Measurements from ENCODE around the gene ACTR1A.
A peak's percentile ranks its signal among the peaks of the same experiment; 100 is the strongest.

The ACTR1A gene

GRCh38 chr10:102431452-102432124 is 70.9 kb downstream of the ACTR1A start:
- peak overlapping the region; percentile 31 for H2AK5ac ChIP-seq (ENCODE audit: low read length)
- no CpG with 5 or more reads among the region's 4 CpGs for WGBS (ENCODE audit: extremely low coverage, insufficient coverage, low lambda C conversion rate)
- H3K23ac ChIP-seq (ENCODE audit: low read length): no peak overlapping the region
- H3K4me1 ChIP-seq (ENCODE audit: control insufficient read depth, low read depth, low read length): peaks cover 3% of the 10 kb centered on the region
- no peak overlapping the region for H2BK5ac ChIP-seq (ENCODE audit: low read length)
- H3K4ac ChIP-seq (ENCODE audit: low read depth, low read length): peak overlapping the region; percentile 49
- peak overlapping the region; percentile 51 for H3K4me3 ChIP-seq (ENCODE audit: low read length)
- H3K79me2 ChIP-seq (ENCODE audit: control insufficient read depth, insufficient read depth, low read length): no peaks in the 10 kb centered on the region
- no peak overlapping the region for H4K8ac ChIP-seq (ENCODE audit: low read depth, low read length)
- peak overlapping the region; percentile 68 for H3K4me2 ChIP-seq (ENCODE audit: low read length)
- no peak overlapping the region for H2BK15ac ChIP-seq (replicated peaks; ENCODE audit: low read depth)
- no peaks in the 10 kb centered on the region for H3K27me3 ChIP-seq (ENCODE audit: insufficient read depth, low read length, poor library complexity)
- no peaks in the 10 kb centered on the region for H3K36me3 ChIP-seq (ENCODE audit: control insufficient read depth, insufficient read depth, low read length)
- peaks cover 3% of the 10 kb centered on the region for H3K79me1 ChIP-seq (ENCODE audit: low read length)
- no peak overlapping the region for H3K27ac ChIP-seq (ENCODE audit: low read depth, low read length)
- H2BK120ac ChIP-seq (ENCODE audit: low read depth, low read length): no peak overlapping the region
- H3K18ac ChIP-seq (ENCODE audit: low read length): peak overlapping the region; percentile 51
- no peak overlapping the region for H4K5ac ChIP-seq (ENCODE audit: low read length)
- H3K56ac ChIP-seq (ENCODE audit: low read length): peak overlapping the region; percentile 90
- peak; percentile 55 for DNase-seq
- H3K9ac ChIP-seq (ENCODE audit: low read length): peak overlapping the region; percentile 80

- H3K23ac ChIP-seq (ENCODE audit: low read length): no peak overlapping the region
- H3K18ac ChIP-seq (ENCODE audit: low read length): no peak overlapping the region
- no peak overlapping the region for H2BK15ac ChIP-seq (replicated peaks; ENCODE audit: low read depth)
- H4K5ac ChIP-seq (ENCODE audit: low read length): no peak overlapping the region
- no CpG with 5 or more reads among the region's 8 CpGs for WGBS (ENCODE audit: extremely low coverage, insufficient coverage, low lambda C conversion rate)
- no peak overlapping the region for H3K4me2 ChIP-seq (ENCODE audit: low read length)
- no peak overlapping the region for H3K9ac ChIP-seq (ENCODE audit: low read length)
- no peak overlapping the region for H3K56ac ChIP-seq (ENCODE audit: low read length)
- H3K79me1 ChIP-seq (ENCODE audit: low read length): peaks cover 3% of the 10 kb centered on the region
- no peaks in the 10 kb centered on the region for H3K4me1 ChIP-seq (ENCODE audit: control insufficient read depth, low read depth, low read length)
- H3K27me3 ChIP-seq (ENCODE audit: insufficient read depth, low read length, poor library complexity): no peaks in the 10 kb centered on the region
- H3K27ac ChIP-seq (ENCODE audit: low read depth, low read length): no peak overlapping the region
- no peaks in the 10 kb centered on the region for H3K79me2 ChIP-seq (ENCODE audit: control insufficient read depth, insufficient read depth, low read length)
- no peak for DNase-seq
- H2AK5ac ChIP-seq (ENCODE audit: low read length): no peak overlapping the region
- H3K4ac ChIP-seq (ENCODE audit: low read depth, low read length): no peak overlapping the region
- no peak overlapping the region for H3K4me3 ChIP-seq (ENCODE audit: low read length)
- H3K36me3 ChIP-seq (ENCODE audit: control insufficient read depth, insufficient read depth, low read length): no peaks in the 10 kb centered on the region
- H4K8ac ChIP-seq (ENCODE audit: low read depth, low read length): no peak overlapping the region
- H2BK120ac ChIP-seq (ENCODE audit: low read depth, low read length): no peak overlapping the region
- no peak overlapping the region for H2BK5ac ChIP-seq (ENCODE audit: low read length)
Observed at GRCh38 chr10:102429468-102429867, 73.0 kb downstream of the ACTR1A start.

Small RNAs within 50 kb of the gene (small RNA-seq; reads per million reads assigned to genes)
- gene MIR146B (ENCODE audit: insufficient read depth): 384 reads per million, percentile 98 among the genes with 10 or more reads in this experiment
